ENCODE measurements around the gene MTMR1.

The MTMR1 gene

DNA sequence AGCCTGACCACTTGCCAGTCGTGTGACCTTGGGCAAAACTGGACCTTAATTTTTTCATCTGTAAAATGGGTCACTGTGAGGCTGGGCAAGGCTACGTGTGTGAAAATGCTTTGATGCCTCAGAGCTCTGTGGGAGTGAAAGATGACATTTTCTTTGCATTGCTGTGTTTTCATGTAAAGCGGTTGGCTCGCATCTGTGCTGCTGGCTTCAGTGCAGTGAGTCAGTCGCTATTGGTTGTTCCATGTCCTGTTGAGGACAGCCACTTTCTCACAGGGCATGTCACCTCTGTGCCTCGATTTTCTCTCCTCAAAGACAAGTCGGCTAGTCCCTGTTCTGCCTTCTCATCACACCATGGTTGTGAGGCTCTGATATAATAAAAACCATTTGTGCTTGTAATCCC, 4.4 kb downstream of the MTMR1 start:
- DNase-seq (ENCODE audit: low read depth), result no peak

DNA sequence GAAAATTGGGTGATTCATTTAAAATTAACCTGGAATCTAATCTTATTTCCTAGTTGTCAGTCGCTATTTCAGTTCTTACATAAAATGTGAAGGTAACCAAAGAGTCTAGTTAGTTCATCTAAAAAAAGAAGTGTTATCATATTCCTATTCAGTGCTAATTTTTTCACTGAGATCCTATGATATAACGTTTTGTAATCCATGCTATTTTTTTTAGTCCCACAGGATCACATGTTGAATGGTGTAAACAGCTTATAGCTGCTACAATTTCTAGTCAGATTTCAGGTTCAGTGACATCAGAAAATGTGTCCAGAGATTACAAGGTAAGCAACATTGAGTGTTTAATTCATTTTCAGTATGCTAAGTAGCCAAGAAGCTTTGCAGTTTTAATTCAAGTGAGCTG, 5.8 kb downstream of the MTMR1 start:
- DNase-seq (ENCODE audit: low read depth), result no peak

DNA sequence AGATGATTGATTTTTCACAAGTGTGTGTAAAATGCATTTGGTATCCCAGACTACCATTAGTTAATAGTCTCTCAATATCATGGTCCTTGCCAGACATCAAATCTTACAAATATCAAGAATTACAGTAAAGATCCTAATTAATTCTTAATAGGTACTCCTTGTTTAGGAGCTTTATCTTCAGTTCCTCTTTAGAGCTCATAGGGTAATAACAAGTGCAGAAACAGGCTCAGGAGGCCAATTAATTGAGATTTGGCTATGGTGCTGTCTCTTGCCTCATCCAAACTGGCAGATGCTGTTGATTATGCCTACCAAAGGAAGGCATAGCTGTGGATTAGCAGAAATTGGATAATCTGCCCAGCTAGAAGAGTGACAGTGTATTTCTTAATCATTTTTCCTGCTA, 6.9 kb downstream of the MTMR1 start:
- no peak for DNase-seq (ENCODE audit: low read depth)

DNA sequence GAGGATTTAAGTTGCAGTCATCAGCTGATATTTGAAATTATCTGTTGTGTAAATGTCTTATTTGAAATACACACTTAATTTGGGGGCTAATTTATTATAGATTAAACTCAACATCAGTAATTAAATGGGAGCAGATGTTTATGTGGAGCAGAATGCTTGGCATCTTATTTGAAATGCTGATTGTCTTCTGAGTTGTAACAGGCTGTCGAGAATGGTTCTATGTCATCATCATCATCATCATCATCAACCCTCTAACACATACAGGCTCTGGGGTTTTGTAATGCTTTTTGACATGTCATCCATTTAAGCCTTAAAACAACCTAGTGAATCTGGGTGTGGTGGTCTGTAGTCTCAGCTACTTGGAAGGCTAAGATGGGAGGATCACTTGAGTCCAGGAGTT, 8.2 kb downstream of the MTMR1 start:
- no peak for DNase-seq (ENCODE audit: low read depth)

DNA sequence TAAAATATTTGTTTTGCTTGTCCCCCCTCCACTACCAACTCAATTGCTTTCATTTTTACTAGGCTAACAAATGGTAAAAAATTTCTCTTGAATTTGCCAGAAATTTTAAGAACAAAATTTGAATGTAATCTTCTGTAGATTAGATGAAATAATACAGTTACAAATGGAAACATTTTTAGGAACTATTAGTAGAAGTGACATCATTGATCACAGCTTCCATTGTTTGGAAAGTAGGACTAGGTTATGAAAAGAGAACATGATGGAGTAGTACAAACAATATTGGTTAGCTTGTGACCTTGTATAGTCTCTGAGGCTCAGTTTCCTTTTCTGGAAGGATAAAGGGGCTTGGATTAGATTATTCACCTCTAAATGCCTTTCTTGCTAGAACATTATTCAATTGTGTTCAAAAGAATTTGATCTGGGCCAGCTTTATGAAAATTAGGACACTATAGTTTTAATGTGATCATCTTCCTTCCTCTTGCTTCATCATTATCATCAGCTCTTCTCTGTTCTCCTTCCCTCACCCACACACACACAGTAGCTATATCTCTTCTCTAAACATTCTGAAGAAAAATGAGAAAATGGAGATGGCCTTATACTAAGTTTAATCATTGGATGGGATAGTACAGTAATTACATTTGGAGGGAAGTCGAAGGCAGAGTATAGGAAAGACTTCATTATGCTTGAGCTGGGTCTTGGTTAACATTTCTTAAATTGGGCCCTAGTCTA, 9.9 kb downstream of the MTMR1 start:
- DNase-seq (ENCODE audit: low read depth), result no peak

DNA sequence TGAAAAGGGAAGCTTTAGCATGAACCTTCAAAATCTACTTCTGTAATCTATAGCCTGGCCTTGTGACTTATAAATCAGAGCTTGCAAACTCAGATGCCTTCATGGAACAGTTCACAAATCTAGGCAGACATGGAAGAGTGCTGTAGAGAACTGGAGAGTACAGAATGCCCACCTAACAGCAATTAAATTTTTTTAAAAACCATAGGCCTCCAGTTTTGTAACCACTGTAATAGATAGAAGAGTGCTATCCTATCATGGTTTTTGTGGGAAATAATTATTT, 10.4 kb downstream of the MTMR1 start:
- DNase-seq (ENCODE audit: low read depth), result no peak

DNA sequence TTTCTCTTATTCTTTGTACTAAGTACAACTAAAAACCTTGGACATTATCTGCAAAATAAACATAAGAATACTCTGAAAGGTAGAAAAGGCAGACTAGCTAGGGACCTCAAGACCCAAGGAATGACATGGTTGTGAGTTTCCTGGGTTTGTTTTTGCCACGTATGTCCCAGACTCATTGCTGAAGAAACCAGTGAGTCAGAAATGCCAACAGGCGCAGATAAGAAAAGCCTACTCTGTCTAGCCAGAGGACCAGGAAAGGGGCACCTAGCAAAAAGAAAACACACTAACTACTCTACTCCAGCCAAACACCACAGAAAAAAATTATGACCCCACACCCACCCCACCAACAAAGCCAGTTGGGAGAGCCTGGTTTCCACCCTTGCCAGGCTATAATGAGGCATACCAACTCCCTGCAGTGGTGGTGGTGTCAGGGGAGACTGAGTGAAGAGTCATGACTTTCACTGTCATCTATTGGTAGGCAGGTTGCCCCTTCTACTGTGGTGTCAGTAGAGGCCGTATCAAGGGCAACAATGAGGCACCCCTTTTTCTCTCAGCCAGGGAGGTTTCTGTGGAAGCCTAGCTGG, 10.9 kb downstream of the MTMR1 start:
- DNase-seq (ENCODE audit: low read depth), result no peak

DNA sequence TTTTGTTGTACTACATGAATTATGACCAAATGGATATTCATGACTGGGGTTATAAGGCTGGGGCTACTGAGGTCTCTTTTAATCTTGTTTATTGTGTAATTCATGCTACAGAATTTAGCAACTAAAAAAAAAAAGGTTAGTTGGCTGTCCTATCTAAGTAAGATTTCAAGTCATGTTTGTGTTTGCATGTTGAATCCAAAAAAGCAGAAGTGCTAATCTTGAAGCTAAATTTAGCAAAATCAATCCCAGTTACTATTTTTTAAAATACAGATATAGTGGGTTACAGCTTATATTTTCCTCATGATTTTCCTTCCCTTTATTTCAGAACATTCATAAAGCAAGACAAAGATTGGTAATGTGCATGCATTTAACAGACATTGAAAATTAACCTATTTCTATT, 19.4 kb downstream of the MTMR1 start:
- no peak for DNase-seq (ENCODE audit: low read depth)

DNA sequence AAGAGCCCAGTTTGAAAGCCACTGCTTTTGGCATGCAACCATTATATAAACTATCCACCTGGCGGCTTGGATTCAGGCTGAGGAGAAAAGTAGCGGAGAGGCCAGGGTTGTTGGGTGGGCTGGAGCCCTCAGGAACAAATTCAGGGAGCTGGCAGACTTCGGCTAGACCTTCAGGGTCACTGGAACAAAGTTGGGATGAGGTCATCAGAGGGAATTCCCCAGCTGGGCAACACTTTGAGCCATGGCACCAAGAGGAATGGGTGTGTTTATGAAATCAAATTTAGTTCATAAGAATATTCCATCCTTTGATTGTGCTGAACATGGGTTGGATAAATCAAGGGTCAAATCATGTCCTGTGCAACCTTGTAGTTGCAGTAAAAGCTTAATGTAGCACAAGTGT, 22.0 kb downstream of the MTMR1 start:
- DNase-seq (ENCODE audit: low read depth), result no peak

DNA sequence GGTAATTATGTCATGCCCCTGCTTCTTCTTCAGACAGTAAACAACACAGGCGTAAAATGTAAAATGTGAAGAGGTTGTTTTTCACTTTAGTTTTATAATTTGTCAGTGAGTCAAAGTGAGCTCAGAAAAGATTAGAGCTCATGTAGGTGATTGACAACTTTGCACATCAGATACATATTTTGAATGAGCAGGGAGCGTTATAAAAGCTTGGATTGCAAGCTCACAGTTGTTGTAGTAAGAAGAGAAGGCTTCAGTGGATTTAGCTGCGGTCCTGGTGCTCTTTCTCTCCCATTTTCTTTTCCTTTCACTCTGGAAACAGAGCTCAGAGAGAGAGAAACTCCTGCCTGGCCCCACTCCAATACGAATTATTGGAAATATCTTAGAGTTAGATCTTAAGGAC, 26.4 kb downstream of the MTMR1 start:
- no peak for DNase-seq (ENCODE audit: low read depth)

DNA sequence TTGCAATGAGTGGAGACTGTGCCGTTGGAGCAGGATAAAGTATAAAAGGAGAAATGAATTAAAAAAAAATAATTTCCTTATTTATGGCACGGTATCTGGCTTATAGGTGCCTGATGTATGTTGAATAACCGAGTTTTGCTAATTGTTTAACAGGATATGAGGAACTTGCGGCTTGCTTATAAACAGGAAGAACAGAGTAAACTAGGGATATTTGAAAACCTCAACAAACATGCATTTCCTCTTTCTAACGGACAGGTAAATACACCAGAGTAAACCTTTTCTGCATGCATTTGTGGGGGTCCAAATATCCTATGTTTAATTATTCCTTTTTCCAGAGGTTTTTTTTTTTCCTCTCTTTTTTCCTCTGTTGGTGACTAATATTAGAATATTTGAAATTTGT, 36.8 kb downstream of the MTMR1 start:
- DNase-seq (ENCODE audit: low read depth), result no peak

DNA sequence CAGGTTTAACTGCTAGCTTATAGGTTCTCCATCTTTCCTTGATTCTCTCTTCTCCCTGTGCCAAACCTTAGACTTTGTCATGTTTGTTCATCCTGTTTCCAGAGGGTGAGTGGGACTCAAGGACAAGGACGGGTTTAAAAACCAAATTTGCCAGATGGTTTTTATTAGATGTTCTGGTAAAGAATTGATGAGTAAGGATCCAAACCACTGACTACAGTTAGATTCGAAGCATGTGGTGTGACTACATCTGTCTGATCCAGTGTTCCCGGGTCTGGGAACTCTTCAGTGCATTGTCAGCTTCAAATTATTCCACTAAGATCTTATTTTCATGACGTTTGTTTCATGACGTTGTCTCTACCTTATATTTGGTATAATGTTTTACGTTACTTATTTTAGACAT, 37.5 kb downstream of the MTMR1 start:
- no peak for DNase-seq (ENCODE audit: low read depth)

DNA sequence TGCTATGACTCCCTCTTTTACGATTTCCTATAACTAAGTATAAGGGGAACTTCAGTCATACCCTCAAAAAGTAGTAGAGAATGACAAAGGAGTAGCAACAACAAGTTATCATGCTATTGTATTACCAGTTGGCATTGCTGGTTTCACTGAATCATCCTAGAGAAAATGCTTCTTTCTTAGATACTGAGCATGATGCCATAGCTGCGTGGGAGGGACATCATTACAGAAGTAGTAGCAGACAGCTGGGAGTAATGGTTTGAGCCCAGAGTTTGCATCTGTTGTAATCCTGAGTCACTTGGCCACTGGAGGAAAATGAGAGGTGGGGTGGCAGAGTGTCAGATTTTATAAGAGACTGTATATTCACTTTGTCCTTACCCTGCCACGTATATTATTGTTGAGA, 38.6 kb downstream of the MTMR1 start:
- no peak for DNase-seq (ENCODE audit: low read depth)

DNA sequence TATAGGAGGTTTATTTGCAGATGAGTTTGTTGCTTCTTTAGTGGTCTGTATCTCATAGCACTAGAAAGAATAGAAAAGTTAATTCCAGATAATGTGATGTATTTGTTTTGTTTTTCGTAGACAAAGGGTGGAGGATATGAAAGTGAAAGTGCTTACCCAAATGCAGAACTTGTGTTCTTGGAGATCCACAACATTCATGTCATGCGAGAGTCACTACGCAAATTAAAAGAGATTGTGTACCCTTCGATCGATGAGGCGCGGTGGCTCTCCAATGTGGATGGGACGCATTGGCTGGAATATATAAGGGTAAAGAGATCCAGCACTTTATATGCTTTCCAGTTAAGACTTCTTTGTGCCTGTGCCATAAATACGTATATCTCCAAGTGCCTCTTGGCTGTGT, 43.3 kb downstream of the MTMR1 start:
- no peak for DNase-seq (ENCODE audit: low read depth)

DNA sequence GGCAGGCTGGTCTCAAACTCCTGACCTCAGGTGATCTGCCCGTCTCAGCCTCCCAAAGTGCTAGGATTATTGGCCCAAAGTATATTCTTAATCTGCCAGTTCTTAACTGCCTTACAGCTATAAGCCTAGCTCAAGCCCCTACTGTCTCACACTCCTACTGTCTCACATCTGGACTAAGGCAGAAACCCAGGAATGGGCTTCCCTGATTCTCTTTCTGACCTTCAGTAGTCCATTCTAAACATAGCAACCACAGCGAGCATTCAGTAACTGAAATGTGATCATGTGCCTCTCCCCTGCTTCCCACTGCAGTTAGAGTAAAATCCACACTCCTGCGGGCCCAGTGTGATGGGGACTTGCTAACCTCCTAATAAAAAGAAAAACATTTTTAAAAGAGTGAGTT, 58.9 kb downstream of the MTMR1 start:
- DNase-seq (ENCODE audit: low read depth), result no peak

DNA sequence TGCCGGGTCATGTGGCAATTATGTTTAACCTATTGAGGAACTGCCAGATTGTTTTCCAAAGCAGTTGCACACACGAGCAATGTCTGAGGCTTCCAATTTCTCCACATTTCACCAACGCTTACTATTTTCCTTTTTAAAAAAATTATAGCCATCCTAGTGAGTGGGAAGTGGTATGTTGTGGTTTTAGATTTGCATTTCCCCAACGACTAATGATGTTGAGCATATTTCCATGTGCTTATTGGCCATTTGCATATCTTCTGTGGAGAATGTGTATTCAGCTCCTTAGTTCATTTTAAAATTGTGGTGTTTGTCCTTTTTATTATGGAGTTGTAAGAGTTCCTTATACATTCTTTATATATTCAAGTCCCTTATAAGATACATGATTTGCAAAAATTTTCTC, 60.2 kb downstream of the MTMR1 start:
- no peak for DNase-seq (ENCODE audit: low read depth)

DNA sequence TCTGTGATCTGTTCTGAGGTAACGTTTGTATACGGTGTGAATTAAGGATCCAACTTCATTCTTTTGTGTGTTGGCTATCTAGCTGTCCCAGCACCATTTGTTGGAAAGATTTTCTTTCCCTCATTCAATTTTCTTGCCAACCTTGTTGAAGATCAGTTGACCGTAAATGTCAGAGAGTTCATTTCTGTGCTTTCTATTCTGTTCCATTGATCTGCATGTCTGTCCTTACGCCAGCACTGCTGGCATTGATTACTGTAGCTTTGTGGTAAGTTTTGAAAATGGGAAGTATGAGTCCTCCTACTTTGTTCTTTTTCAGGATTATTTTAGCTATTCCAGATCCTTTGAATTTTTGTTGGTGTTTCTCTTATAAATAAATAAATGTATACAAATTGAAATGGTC, 60.8 kb downstream of the MTMR1 start:
- no peak for DNase-seq (ENCODE audit: low read depth)

DNA sequence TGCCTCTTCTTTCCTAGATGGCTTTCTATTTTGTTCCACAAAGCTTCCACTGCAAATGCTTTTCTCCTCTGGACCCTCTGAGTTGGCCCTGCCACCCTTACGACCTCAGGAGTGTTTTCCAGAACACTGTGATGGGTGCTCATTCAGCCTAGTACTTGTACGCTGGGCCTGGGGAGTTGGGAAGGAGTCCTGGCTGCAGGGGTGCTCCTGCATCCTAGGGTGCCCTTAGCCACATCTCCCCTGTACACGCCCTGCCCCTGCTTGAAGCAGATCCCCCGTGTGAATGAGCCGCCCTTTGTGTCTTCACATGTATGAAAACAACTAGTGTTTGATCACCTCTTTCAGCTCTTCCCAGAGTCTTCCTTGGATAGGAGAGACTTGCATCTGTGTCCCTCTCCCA, 64.2 kb downstream of the MTMR1 start:
- DNase-seq (ENCODE audit: low read depth), result no peak

DNA sequence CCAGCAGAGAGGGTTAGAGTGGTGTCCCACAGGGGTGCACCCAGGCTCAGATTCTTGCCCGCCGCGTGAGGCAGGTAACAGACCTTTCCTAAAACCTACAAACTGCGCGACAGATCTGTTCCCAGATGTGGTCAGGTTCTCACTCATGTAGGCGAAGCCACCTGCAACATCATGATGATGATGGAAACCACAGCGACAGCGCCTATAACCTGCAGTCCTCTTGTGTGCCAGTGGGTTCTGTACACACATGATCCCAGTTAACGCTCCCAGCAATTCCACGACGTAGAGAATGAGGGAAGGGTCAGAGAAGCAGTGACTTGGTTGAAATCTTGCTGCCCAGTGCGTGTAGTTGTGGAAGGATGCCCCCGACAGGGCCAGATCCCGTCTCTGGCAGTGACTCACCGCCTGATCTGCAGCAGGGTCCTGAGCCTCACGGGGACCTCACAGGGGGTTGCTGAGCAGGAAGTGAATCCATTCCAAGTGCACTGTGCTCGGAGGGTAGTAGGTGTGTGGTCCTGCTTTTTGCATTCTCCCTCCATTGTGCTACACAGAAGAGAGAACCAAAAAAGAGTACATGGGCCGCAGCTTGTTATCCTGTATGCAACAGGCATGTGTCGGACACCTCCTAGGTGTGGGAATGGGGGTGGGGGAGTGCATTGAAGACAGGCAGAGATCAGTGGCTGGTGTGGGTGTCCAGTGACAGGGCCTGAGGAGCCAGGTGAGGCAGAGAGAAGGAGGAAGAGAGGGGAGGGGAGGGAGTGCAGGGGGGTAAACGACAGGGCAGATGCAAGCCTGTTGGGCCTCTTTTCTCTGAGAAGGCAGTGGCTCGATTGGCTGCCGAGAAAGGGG, 66.6 kb downstream of the MTMR1 start:
- no peak for DNase-seq (ENCODE audit: low read depth)

DNA sequence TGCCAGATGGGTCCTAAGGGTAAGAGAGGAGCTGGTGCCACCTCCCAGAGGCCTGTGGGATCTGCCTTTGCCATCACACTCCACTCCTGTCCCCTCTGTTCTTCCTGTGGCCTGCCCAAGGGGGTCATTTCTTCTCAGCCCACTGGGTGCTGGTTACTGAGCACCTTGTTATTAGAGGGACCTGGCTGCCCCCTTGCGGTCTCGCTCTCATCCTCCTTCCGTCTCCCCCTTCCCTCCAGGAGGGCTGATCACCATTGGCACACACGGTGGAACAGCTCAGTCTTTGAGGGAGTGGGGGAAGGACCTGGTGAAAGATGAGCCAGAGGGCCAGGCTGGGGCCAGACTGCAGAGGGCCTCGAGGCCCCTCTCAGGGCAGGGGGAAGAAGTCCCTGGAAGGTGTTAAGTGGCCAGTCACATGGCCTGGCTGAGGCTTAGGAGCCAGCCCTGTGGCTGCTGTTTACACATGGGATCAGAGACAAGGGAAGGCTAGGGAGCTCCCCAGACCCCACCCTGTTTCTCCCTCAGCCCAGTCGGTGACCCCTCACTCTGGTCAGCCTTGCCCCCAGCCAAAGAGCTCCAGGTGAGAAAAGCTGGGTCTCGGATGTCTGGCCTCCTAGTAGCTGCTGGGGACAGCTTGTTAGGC, 68.1 kb downstream of the MTMR1 start:
- no peak for DNase-seq (ENCODE audit: low read depth)

DNA sequence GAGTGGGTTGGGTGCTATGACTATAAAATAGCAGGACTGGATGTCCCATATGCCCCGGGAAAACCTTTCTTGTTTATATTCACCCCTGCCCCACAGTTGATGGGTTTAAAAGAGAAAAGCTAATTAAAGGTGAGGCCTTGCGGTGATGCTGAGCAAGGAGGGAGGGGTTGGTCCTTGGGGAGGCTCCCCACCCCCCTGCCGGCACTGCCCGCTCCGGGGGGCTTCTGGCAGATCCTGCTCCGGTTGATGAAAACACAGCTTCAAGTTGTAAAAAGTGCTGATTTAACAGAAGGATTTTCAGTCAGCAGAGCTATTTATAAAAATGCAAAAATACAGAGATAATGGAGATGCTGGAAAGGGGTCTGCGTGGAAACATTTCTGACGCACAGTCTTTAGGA, 68.6 kb downstream of the MTMR1 start:
- no peak for DNase-seq (ENCODE audit: low read depth)

DNA sequence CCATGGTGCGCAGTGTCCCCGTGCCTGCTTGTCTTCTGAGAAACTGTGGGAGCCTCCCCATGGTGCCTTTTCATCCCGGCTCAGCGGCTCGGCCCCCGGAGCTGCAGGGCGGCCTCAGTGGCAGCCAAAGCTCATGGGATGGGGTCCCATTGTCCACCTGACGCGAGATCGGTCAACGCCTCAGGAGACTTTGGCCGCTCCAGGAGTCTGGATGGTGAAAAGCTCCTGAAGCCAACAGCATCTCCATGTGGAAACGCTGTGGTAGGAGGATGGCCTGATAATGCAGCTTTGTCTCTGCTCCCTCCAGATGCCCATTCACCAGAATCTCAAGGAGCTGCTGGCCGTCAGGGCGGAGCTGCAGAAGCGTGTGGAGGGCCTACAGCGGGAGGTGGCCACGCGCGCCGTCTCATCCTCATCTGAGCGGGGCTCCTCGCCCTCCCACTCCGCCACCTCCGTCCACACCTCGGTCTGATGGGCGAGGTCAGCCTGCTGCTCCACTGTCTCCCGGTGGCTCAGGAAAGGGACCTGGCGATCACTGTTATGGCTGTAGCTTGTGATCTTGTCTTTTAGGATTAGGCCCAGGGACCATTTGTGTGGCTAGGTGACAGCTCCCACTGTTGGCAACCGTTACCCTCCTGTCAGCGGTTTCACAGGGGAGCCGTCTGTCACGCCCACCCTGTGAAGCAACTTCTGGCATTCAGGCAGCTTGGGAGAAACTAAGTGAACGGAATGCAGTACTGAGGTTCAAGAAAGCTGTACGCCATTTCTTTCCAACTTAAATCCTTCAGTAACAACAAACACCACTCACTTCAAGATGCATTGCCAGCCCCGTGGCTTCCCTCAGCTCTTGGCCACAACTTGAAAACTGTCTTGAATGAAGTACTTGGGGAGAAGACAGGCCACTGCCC, 69.3 kb downstream of the MTMR1 start:
- DNase-seq (ENCODE audit: low read depth), result no peak
